Measurements from ENCODE around the gene CYP2A6. TPM values are rescaled to one million over a fixed set of nuclear protein-coding genes. Genes with fewer than 3 reads are reported as not detected.
A peak's percentile ranks its signal among the peaks of the same experiment; 100 is the strongest.

CYP2A6 gene
- total and polyA plus RNA-seq, 2 experiments from 2014 or later = 0.39 TPM; not detected in 1

- H3K4me3 Mint-ChIP-seq = peak overlapping the region; percentile 83
- DNase-seq (ENCODE audit: low spot score) (peak; percentile 60), ATAC-seq (peak; percentile 3)
- peaks cover 22% of the 10 kb centered on the region for H3F3A ChIP-seq (replicated peaks; ENCODE audit: low read depth)
- peak overlapping the region; percentile 96 for H3K4me2 ChIP-seq
- H3K9me3 Mint-ChIP-seq = no peaks in the 10 kb centered on the region; the same call in 2 of the 3 replicates
- H3K27ac Mint-ChIP-seq = no peak overlapping the region
- peaks cover 15% of the 10 kb centered on the region for H3K27me3 ChIP-seq (ENCODE audit: insufficient read depth)
- H3K36me3 ChIP-seq (ENCODE audit: insufficient read depth) = no peaks in the 10 kb centered on the region
- peaks cover 28% of the 10 kb centered on the region for H3K27me3 Mint-ChIP-seq (ENCODE audit: insufficient read depth, low read depth, poor library complexity)
- TF ChIP-seq, protein P1, sequence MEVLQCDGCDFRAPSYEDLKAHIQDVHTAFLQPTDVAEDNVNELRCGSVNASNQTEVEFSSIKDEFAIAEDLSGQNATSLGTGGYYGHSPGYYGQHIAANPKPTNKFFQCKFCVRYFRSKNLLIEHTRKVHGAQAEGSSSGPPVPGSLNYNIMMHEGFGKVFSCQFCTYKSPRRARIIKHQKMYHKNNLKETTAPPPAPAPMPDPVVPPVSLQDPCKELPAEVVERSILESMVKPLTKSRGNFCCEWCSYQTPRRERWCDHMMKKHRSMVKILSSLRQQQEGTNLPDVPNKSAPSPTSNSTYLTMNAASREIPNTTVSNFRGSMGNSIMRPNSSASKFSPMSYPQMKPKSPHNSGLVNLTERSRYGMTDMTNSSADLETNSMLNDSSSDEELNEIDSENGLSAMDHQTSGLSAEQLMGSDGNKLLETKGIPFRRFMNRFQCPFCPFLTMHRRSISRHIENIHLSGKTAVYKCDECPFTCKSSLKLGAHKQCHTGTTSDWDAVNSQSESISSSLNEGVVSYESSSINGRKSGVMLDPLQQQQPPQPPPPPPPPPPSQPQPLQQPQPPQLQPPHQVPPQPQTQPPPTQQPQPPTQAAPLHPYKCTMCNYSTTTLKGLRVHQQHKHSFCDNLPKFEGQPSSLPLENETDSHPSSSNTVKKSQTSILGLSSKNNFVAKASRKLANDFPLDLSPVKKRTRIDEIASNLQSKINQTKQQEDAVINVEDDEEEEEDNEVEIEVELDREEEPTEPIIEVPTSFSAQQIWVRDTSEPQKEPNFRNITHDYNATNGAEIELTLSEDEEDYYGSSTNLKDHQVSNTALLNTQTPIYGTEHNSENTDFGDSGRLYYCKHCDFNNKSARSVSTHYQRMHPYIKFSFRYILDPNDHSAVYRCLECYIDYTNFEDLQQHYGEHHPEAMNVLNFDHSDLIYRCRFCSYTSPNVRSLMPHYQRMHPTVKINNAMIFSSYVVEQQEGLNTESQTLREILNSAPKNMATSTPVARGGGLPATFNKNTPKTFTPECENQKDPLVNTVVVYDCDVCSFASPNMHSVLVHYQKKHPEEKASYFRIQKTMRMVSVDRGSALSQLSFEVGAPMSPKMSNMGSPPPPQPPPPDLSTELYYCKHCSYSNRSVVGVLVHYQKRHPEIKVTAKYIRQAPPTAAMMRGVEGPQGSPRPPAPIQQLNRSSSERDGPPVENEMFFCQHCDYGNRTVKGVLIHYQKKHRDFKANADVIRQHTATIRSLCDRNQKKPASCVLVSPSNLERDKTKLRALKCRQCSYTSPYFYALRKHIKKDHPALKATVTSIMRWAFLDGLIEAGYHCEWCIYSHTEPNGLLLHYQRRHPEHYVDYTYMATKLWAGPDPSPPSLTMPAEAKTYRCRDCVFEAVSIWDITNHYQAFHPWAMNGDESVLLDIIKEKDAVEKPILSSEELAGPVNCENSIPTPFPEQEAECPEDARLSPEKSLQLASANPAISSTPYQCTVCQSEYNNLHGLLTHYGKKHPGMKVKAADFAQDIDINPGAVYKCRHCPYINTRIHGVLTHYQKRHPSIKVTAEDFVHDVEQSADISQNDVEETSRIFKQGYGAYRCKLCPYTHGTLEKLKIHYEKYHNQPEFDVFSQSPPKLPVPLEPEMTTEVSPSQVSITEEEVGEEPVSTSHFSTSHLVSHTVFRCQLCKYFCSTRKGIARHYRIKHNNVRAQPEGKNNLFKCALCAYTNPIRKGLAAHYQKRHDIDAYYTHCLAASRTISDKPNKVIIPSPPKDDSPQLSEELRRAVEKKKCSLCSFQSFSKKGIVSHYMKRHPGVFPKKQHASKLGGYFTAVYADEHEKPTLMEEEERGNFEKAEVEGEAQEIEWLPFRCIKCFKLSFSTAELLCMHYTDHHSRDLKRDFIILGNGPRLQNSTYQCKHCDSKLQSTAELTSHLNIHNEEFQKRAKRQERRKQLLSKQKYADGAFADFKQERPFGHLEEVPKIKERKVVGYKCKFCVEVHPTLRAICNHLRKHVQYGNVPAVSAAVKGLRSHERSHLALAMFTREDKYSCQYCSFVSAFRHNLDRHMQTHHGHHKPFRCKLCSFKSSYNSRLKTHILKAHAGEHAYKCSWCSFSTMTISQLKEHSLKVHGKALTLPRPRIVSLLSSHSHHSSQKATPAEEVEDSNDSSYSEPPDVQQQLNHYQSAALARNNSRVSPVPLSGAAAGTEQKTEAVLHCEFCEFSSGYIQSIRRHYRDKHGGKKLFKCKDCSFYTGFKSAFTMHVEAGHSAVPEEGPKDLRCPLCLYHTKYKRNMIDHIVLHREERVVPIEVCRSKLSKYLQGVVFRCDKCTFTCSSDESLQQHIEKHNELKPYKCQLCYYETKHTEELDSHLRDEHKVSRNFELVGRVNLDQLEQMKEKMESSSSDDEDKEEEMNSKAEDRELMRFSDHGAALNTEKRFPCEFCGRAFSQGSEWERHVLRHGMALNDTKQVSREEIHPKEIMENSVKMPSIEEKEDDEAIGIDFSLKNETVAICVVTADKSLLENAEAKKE (CRISPR knock-in tag; IDR thresholded peaks at IDR 0.05) = no peak
- TF ChIP-seq, protein P2, sequence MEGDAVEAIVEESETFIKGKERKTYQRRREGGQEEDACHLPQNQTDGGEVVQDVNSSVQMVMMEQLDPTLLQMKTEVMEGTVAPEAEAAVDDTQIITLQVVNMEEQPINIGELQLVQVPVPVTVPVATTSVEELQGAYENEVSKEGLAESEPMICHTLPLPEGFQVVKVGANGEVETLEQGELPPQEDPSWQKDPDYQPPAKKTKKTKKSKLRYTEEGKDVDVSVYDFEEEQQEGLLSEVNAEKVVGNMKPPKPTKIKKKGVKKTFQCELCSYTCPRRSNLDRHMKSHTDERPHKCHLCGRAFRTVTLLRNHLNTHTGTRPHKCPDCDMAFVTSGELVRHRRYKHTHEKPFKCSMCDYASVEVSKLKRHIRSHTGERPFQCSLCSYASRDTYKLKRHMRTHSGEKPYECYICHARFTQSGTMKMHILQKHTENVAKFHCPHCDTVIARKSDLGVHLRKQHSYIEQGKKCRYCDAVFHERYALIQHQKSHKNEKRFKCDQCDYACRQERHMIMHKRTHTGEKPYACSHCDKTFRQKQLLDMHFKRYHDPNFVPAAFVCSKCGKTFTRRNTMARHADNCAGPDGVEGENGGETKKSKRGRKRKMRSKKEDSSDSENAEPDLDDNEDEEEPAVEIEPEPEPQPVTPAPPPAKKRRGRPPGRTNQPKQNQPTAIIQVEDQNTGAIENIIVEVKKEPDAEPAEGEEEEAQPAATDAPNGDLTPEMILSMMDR (conservative IDR thresholded peaks at IDR 0.05; ENCODE audit: low read depth in 2 of 2) = peak in 1 of 2 experiments; percentile 47; a peak in 2 of 4 replicates
- peaks cover 13% of the 10 kb centered on the region; the same call in 1 of the 2 replicates for H4K20me1 ChIP-seq (replicated peaks; ENCODE audit: insufficient read depth)
- H2AFZ ChIP-seq = peak overlapping the region; percentile 74; the same call in 1 of the 2 replicates
- peaks cover 25% of the 10 kb centered on the region for H3K36me3 Mint-ChIP-seq (ENCODE audit: low read depth)
- H3K4me1 Mint-ChIP-seq = peaks cover 41% of the 10 kb centered on the region
- no peak overlapping the region; the same call in 1 of the 2 replicates for H3K27ac ChIP-seq (ENCODE audit: low read depth)
- peaks cover 12% of the 10 kb centered on the region; the same call in 1 of the 2 replicates for H3K79me2 ChIP-seq (replicated peaks; ENCODE audit: insufficient read depth)
- peak overlapping the region; percentile 63 for H3K4me3 ChIP-seq
- no peaks in the 10 kb centered on the region for H3K9me2 ChIP-seq (ENCODE audit: insufficient read depth)
- peaks cover 16% of the 10 kb centered on the region for H3K4me1 ChIP-seq (ENCODE audit: insufficient read depth)
Measured at GRCh38 chr19:40811478-40812341, 38.5 kb downstream of the CYP2A6 start.

Measured in GM23338 (cell line).